Ascending aorta (tissue), 2 donors: Measurements from ENCODE around the gene MRPL55. TPM values are rescaled to one million over a fixed set of nuclear protein-coding genes. Genes with fewer than 3 reads are reported as not detected.
"Not testable (repeated sequence)": the region's sequence is repeated elsewhere in the genome, so short reads cannot be mapped to it uniquely, and the experiment has no call there.

ENCODE experiments used
- DNase-seq, 2 donors: peaks; one replicate each; pipeline ENCODE4 v3.0.0-alpha.2; 2019; ENCODE audit warnings: low spot score in 2 of 2
- H3K27ac ChIP-seq, 2 donors: fragments of 200-600 bp; sonication (generic); one replicate each; pipeline ENCODE4 v1.5.1; 2016 to 2017; ENCODE audit warnings: mild to moderate bottlenecking in 1 of 2
- H3K27me3 ChIP-seq: fragments of 200-600 bp; sonication (generic); one replicate; pipeline ENCODE4 v1.5.1; 2017
- H3K36me3 ChIP-seq, 2 donors: fragments of 200-600 bp; sonication (generic); one replicate each; pipeline ENCODE4 v1.5.1; 2016
- H3K4me1 ChIP-seq, 2 donors: fragments of 200-600 bp; sonication (generic); one replicate each; pipeline ENCODE4 v1.5.1; 2016 to 2017; ENCODE audit warnings: mild to moderate bottlenecking in 1 of 2
- H3K4me3 ChIP-seq, 2 donors: fragments of 200-600 bp; sonication (generic); one replicate each; pipeline ENCODE4 v1.5.1; 2016 to 2017; ENCODE audit warnings: mild to moderate bottlenecking in 1 of 2
- H3K9me3 ChIP-seq, 2 donors: fragments of 200-600 bp; sonication (generic); one replicate each; pipeline ENCODE4 v1.5.1; 2016
- intact Hi-C: fragments of 100-400 bp; cut with DNase I; formaldehyde crosslinking; loops from one replicate; pipeline ENCODE4 v1.15.1; 2023
- total RNA-seq: library from RNA; depleted of rRNA; stranded (reverse); fragments of >200 nt; gene quantifications from one replicate; pipeline ENCODE4 v1.1.0, GENCODE V29; 2016
- TF ChIP-seq, protein P1 (sequence below), 3 experiments: fragments of 200-600 bp in 2 of 3; fragments of 450-650 bp in 1 of 3; sonication (generic) in 2 of 3; IDR thresholded peaks; one replicate each; pipeline ENCODE4 v1.5.1; 2016 to 2019; ENCODE audit warnings: antibody characterized with exemption in 3 of 3, mild to moderate bottlenecking in 1 of 3, moderate library complexity in 1 of 3

MRPL55 gene
- total RNA-seq, 1 donor from 2014 or later = 23.6 TPM

DNA sequence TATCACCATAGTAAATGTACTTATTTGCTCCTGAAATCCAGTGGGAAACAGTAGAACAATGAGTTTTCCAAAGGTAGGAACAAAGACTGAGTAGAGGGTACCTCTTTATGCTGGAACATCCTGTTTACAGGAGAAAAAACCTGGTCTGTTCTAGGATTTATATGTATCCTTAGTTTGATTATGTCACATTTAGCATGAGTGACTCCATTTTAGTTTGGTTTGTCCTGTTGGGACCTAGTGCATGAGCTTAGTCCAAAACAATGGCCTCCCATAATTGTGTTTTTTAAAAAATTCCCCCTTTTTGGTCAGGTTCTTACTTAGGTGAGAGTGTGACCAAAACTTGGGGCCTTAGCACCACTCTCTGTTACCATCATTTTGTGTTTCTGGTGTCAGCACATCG is 3.5 kb upstream of the MRPL55 start:
- Histone ChIP-seq H3K36me3 (peaks cover 0 to 3% of the 10 kb centered on the region in 2 donors), H3K4me1 (peaks cover 14 to 18% of the 10 kb centered on the region in 2 donors), H3K27ac (no peak overlapping the region), H3K9me3 (no peaks in the 10 kb centered on the region), H3K27me3 (no peaks in the 10 kb centered on the region), H3K4me3 (no peak overlapping the region)
- intact Hi-C loops = no loop called here
- TF ChIP-seq, protein P1, sequence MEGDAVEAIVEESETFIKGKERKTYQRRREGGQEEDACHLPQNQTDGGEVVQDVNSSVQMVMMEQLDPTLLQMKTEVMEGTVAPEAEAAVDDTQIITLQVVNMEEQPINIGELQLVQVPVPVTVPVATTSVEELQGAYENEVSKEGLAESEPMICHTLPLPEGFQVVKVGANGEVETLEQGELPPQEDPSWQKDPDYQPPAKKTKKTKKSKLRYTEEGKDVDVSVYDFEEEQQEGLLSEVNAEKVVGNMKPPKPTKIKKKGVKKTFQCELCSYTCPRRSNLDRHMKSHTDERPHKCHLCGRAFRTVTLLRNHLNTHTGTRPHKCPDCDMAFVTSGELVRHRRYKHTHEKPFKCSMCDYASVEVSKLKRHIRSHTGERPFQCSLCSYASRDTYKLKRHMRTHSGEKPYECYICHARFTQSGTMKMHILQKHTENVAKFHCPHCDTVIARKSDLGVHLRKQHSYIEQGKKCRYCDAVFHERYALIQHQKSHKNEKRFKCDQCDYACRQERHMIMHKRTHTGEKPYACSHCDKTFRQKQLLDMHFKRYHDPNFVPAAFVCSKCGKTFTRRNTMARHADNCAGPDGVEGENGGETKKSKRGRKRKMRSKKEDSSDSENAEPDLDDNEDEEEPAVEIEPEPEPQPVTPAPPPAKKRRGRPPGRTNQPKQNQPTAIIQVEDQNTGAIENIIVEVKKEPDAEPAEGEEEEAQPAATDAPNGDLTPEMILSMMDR (IDR thresholded peaks at IDR 0.05) = no peak
- DNase-seq = no peak

DNA sequence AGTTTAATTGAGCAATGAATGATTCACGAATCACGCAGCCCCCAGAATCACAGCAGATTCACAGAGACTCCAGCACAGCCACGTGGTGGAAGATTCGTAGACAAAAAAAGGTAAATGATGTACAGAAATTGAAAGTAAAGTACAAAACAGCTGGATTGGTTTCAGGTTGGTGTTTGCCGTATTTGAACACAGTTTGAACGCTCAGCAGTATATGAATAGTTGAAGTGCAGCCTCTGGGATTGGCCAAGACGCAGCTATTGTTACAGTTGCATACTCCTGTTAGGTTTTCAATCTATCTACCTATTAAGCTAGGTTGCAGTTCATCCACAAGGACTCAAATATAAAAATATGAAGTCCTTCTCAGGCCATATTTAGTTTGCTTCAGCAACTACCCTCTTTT is 3.1 kb upstream of the MRPL55 start:
- Histone ChIP-seq H3K9me3 (no peaks in the 10 kb centered on the region), H3K4me1 (peaks cover 14 to 18% of the 10 kb centered on the region in 2 donors), H3K36me3 (peaks cover 0 to 6% of the 10 kb centered on the region in 2 donors), H3K27me3 (no peaks in the 10 kb centered on the region), H3K27ac (no peak overlapping the region), H3K4me3 (no peak overlapping the region)
- intact Hi-C loops = no loop called here
- no peak for DNase-seq
- TF ChIP-seq, protein P1 (IDR thresholded peaks at IDR 0.05) = no peak

DNA sequence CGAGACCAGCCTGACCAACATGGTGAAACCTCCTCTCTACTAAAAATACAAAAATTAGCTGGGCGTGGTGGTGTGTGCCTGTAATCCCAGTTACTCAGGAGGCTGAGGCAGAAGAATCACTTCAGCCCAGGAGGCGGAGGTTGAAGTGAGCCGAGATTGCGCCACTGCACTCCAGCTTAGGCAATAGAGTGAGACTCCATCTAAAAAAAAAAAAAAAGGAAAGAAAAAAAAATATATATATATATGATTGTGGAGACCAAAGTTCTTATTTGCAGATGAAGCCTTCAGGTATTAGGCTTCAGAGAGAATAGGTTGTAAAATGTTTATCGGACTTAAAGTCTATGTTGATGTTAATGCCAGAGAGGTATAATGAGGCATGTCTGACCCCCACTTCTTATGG is 2.2 kb upstream of the MRPL55 start:
- Histone ChIP-seq H3K4me1 (peaks cover 14 to 18% of the 10 kb centered on the region in 2 donors), H3K36me3 (peaks cover 5 to 11% of the 10 kb centered on the region in 2 donors)
- H3K27me3 ChIP-seq, H3K27ac ChIP-seq, H3K4me3 ChIP-seq, intact Hi-C loops, H3K9me3 ChIP-seq: not testable (repeated sequence)
- peak in 1 of 2 donors; percentile 1 for DNase-seq

DNA sequence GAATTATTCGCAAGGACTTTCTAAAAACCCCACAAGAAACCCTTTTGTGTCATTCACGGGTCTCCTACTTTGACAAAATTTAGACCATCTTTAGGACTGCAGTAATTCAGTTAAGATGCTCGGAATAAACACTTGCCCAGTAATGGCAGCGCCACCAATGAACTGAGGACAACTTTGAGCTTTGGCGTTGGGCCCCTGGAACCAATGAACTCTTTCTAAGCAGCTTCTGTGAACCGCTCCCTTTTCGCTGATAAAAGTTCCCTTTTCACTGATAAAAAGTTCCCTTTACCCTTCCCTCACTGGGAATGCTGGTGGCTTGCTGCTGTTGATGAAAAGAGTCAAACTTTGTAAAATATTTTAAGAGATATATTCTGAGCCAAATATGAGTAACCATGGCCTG is 1.5 kb upstream of the MRPL55 start:
- no peaks in the 10 kb centered on the region for H3K9me3 ChIP-seq
- intact Hi-C loops = no loop called here
- H3K27ac ChIP-seq = peak overlapping the region in 1 of 2 donors; percentile 88
- peaks cover 14 to 18% of the 10 kb centered on the region in 2 donors for H3K4me1 ChIP-seq
- H3K27me3 ChIP-seq = no peaks in the 10 kb centered on the region
- DNase-seq = peak in 1 of 2 donors; percentile 57
- TF ChIP-seq, protein P1 (IDR thresholded peaks at IDR 0.05) = no peak
- peak overlapping the region; percentile 77 to 97 for H3K4me3 ChIP-seq
- H3K36me3 ChIP-seq = peaks cover 8 to 16% of the 10 kb centered on the region in 2 donors

DNA sequence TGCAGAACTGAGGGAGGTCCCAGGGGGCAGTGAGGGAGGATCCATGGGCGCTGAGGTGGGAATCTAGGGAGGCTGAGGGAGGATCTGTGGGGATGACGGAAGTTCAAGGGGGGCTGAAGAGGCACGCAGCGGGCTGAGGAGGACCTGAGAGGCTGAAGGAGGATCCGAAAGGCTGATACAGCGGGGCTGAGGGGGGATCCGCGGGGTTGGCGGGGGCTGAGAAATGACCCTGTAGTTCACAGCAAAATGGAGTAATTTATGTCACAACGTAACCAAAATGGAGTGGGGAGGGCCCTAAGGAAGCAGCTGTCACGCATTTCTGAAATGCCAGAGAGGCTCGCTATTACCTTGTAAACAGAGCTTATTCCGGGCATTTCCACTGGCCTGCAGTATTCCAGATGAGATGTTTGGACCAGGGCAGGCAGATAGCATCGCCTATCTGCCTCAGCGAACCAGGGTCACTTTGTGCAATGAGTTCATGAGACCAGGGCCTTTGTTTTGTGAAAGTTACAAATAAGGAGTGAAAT is 926 bp upstream of the MRPL55 start:
- Histone ChIP-seq H3K27me3 (no peaks in the 10 kb centered on the region), H3K9me3 (no peaks in the 10 kb centered on the region), H3K4me3 (peak overlapping the region; percentile 77 to 97), H3K27ac (peak overlapping the region; percentile 88 to 89), H3K36me3 (peaks cover 8 to 16% of the 10 kb centered on the region in 2 donors), H3K4me1 (peaks cover 14 to 18% of the 10 kb centered on the region in 2 donors)
- peak in 1 of 2 donors; percentile 64 for DNase-seq
- TF ChIP-seq, protein P1 (IDR thresholded peaks at IDR 0.05) = no peak
- intact Hi-C loops = loop anchor here (1.0 to 10.0 kb wide), 6 partner anchors 28 to 1395 kb away; partner anchors contain the start of genes ARF1, GUK1, NUP133 and RNF187

DNA sequence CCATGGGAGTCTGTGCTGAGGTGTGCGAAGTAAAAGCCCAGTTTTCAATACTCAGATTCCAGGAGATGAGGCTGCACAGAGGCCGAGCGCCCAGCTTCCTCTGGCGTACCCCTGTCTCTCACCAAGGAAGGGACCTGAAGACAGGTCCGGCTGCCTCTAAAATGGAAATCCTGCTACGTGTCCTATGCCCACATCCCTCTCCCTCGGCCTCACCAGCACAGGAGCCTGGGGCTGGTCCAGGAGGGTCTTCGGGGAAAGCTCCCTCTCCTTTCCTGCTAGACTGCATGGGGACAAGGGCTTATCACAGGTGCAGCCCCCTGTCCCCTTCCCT is 392 bp downstream of the MRPL55 start:
- Histone ChIP-seq H3K4me1 (peaks cover 15 to 21% of the 10 kb centered on the region in 2 donors), H3K27me3 (no peaks in the 10 kb centered on the region), H3K9me3 (no peaks in the 10 kb centered on the region), H3K36me3 (peaks cover 8 to 16% of the 10 kb centered on the region in 2 donors), H3K27ac (peak overlapping the region; percentile 88 to 89), H3K4me3 (peak overlapping the region; percentile 77 to 97)
- intact Hi-C loops = loop anchor here (1.0 to 10.0 kb wide), 6 partner anchors 26 to 1396 kb away; partner anchors contain the start of genes ARF1, GUK1, NUP133 and RNF187
- TF ChIP-seq, protein P1 (IDR thresholded peaks at IDR 0.05) = no peak
- no peak for DNase-seq
